Left lung (tissue), 10 donors: ENCODE data around the gene LIMS1. TPM values are rescaled to one million over a fixed set of nuclear protein-coding genes. Genes with fewer than 3 reads are reported as not detected.
"Not testable (repeated sequence)": the region's sequence is repeated elsewhere in the genome, so short reads cannot be mapped to it uniquely, and the experiment has no call there.

ENCODE experiments used
- ATAC-seq: fragments of 200-7000 bp; cut with Tn5 transposase; one replicate; pipeline ENCODE4 v1.9.1; 2020; ENCODE audit warnings: moderate library complexity
- DNase-seq, 4 donors: peaks; one replicate each; pipeline ENCODE4 v3.0.0-alpha.2; 2013 to 2020
- H3K27ac ChIP-seq, 2 donors: fragments of 200-600 bp; sonication (generic) in 1 of 2; one replicate each; pipeline versions ENCODE4 v1.5.0 to v1.8.0; 2020 to 2021
- H3K27me3 ChIP-seq, 2 donors: fragments of 200-600 bp; sonication (generic) in 1 of 2; one replicate each; pipeline versions ENCODE4 v1.5.0 to v1.8.0; 2020 to 2021
- H3K36me3 ChIP-seq, 2 donors: fragments of 200-600 bp; sonication (generic) in 1 of 2; one replicate each; pipeline versions ENCODE4 v1.5.0 to v1.8.0; 2020 to 2021
- H3K4me1 ChIP-seq, 2 donors: fragments of 200-600 bp; one replicate each; pipeline ENCODE4 v1.8.0; 2021
- H3K4me3 ChIP-seq, 2 donors: fragments of 200-600 bp; sonication (generic) in 1 of 2; one replicate each; pipeline versions ENCODE4 v1.5.0 to v1.8.0; 2020 to 2021; ENCODE audit warnings: mild to moderate bottlenecking in 1 of 2
- H3K9me3 ChIP-seq, 2 donors: fragments of 200-600 bp; sonication (generic) in 1 of 2; one replicate each; pipeline versions ENCODE4 v1.5.0 to v1.8.0; 2020 to 2021
- CTCF ChIP-seq, 2 donors: fragments of 200-600 bp; sonication (generic) in 1 of 2; IDR thresholded peaks; one replicate each; pipeline versions ENCODE4 v1.5.0 to v1.8.0; 2021; ENCODE audit warnings: antibody characterized with exemption in 2 of 2
- intact Hi-C, 2 donors: fragments of 100-400 bp; cut with DNase I; formaldehyde crosslinking; loops; one replicate each; pipeline versions ENCODE4 v1.11.2 to v1.14.2; 2022
- polyA plus RNA-seq, 6 donors: library from polyadenylated mRNA; unstranded; fragments of 120-200 nt; gene quantifications; one replicate each; pipeline ENCODE4 v1.2.1, GENCODE V29; 2013; ENCODE audit not compliant: insufficient read length in 6 of 6
- total RNA-seq, 2 donors: library from RNA; stranded (reverse); fragmentation: NEBNext Ultra II Directional; extraction: Animal tissue kit (Norgen Biotek cat#: 25700); gene quantifications; one replicate each; pipeline ENCODE4 v1.2.1, GENCODE V29; 2021
- donor health status: DM: no; HTN: yes; CAD: no.
- donor health status: DM: no; HTN: no; CAD: no.

LIMS1 gene
- total and polyA plus RNA-seq, 8 donors = 63.2 to 122 (median 70.4) TPM

- H3K9me3 ChIP-seq, H3K4me3 ChIP-seq, intact Hi-C loops, H3K27me3 ChIP-seq: not testable (repeated sequence)
- H3K27ac ChIP-seq = peak overlapping the region in 1 of 2 donors; percentile 46
- ATAC-seq = peak; percentile 79
- DNase-seq = peak in 1 of 4 donors; percentile 10
- peaks cover 0 to 57% of the 10 kb centered on the region in 2 donors for H3K36me3 ChIP-seq
- H3K4me1 ChIP-seq = peaks cover 0 to 21% of the 10 kb centered on the region in 2 donors
Measured at GRCh38 chr2:108678198-108678651, 144.0 kb downstream of the LIMS1 start.

GRCh38 chr2:108680805-108681204 lies 146.5 kb downstream of the LIMS1 start:
- peaks cover 0 to 21% of the 10 kb centered on the region in 2 donors for H3K4me1 ChIP-seq
- H3K4me3 ChIP-seq, intact Hi-C loops, DNase-seq, H3K9me3 ChIP-seq, H3K27me3 ChIP-seq, H3K27ac ChIP-seq: not testable (repeated sequence)
- peak; percentile 40 for ATAC-seq
- peaks cover 0 to 65% of the 10 kb centered on the region in 2 donors for H3K36me3 ChIP-seq

- H3K27ac ChIP-seq, H3K9me3 ChIP-seq, H3K4me3 ChIP-seq, intact Hi-C loops, DNase-seq, ATAC-seq, H3K4me1 ChIP-seq, H3K27me3 ChIP-seq: not testable (repeated sequence)
- H3K36me3 ChIP-seq = peaks cover 0 to 21% of the 10 kb centered on the region in 2 donors
Measured at GRCh38 chr2:108688818-108689756, 154.8 kb downstream of the LIMS1 start.

- peaks cover 0 to 12% of the 10 kb centered on the region in 2 donors for H3K36me3 ChIP-seq
- ATAC-seq = peak; percentile 83
- H3K4me1 ChIP-seq, H3K4me3 ChIP-seq, H3K27ac ChIP-seq, intact Hi-C loops, DNase-seq, H3K27me3 ChIP-seq, H3K9me3 ChIP-seq: not testable (repeated sequence)
Measured at GRCh38 chr2:108690001-108690400, 155.7 kb downstream of the LIMS1 start.

GRCh38 chr2:108691447-108691846 lies 157.2 kb downstream of the LIMS1 start:
- Histone ChIP-seq H3K36me3 (no peaks in the 10 kb centered on the region), H3K27ac (no peak overlapping the region), H3K9me3 (no peaks in the 10 kb centered on the region), H3K4me1 (no peaks in the 10 kb centered on the region), H3K4me3 (no peak overlapping the region), H3K27me3 (no peaks in the 10 kb centered on the region)
- ATAC-seq (no peak), DNase-seq (no peak)
- intact Hi-C loops = no loop called here
- TF ChIP-seq CTCF (IDR thresholded peaks at IDR 0.05) = no peak

GRCh38 chr2:108701208-108701607 lies 166.9 kb downstream of the LIMS1 start:
- ATAC-seq (no peak), DNase-seq (no peak)
- Histone ChIP-seq H3K36me3 (no peaks in the 10 kb centered on the region), H3K27ac (no peak overlapping the region), H3K27me3 (no peaks in the 10 kb centered on the region), H3K4me3 (no peak overlapping the region), H3K4me1 (no peaks in the 10 kb centered on the region), H3K9me3 (no peaks in the 10 kb centered on the region)
- no peak for TF ChIP-seq CTCF (IDR thresholded peaks at IDR 0.05)
- intact Hi-C loops = no loop called here

- ATAC-seq = no peak
- Histone ChIP-seq H3K4me1 (no peaks in the 10 kb centered on the region), H3K27me3 (no peaks in the 10 kb centered on the region), H3K4me3 (no peak overlapping the region), H3K27ac (no peak overlapping the region), H3K9me3 (no peaks in the 10 kb centered on the region), H3K36me3 (no peaks in the 10 kb centered on the region)
- intact Hi-C loops = no loop called here
- no peak for DNase-seq
- no peak for TF ChIP-seq CTCF (IDR thresholded peaks at IDR 0.05)
Measured at GRCh38 chr2:108701806-108702205, 167.5 kb downstream of the LIMS1 start.
